GM19463 (cell line): ENCODE measurements around the gene IPO11.

Experiments used
- ATAC-seq: cut with Tn5 transposase; IDR thresholded peaks from one replicate; pipeline ENCODE4 v1.9.1; 2021; ENCODE audit warnings: mild to moderate bottlenecking, moderate library complexity; ENCODE audit not compliant: unreplicated experiment

The IPO11 gene

GRCh38 chr5:62412549-62413329, at the start of gene IPO11:
IPO11 (plus strand) TSS chr5:62412763; CDS start chr5:62437280, 24,517 bp downstream.
- peak; percentile 96 for ATAC-seq

GRCh38 chr5:62369039-62369438, 43.5 kb upstream of the IPO11 start:
- no peak for ATAC-seq

- ATAC-seq = no peak
Observed at GRCh38 chr5:62371409-62371808, 41.2 kb upstream of the IPO11 start.

- no peak for ATAC-seq
Observed at GRCh38 chr5:62372600-62372999, 40.0 kb upstream of the IPO11 start.

GRCh38 chr5:62373382-62373781, 39.2 kb upstream of the IPO11 start:
- no peak for ATAC-seq

- ATAC-seq = no peak
Observed at GRCh38 chr5:62374090-62374489, 38.5 kb upstream of the IPO11 start.

- ATAC-seq = no peak
Observed at GRCh38 chr5:62375627-62376026, 36.9 kb upstream of the IPO11 start.

GRCh38 chr5:62376064-62376463, 36.5 kb upstream of the IPO11 start:
- no peak for ATAC-seq

- no peak for ATAC-seq
Observed at GRCh38 chr5:62385131-62385530, 27.4 kb upstream of the IPO11 start.

GRCh38 chr5:62385816-62386400, 26.7 kb upstream of the IPO11 start:
- no peak for ATAC-seq

- ATAC-seq = no peak
Observed at GRCh38 chr5:62386824-62387223, 25.7 kb upstream of the IPO11 start.

- ATAC-seq = no peak
Observed at GRCh38 chr5:62395210-62395950, 17.2 kb upstream of the IPO11 start.

- peak; percentile 94 for ATAC-seq
Observed at GRCh38 chr5:62403411-62404250, 8.9 kb upstream of the IPO11 start, which contains the start of gene DIMT1. DIMT1 (minus strand) TSS chr5:62403905; CDS start chr5:62403772, 133 bp downstream.

GRCh38 chr5:62413711-62414110, 1.1 kb downstream of the IPO11 start:
- ATAC-seq = no peak

- no peak for ATAC-seq
Observed at GRCh38 chr5:62418462-62419076, 6.0 kb downstream of the IPO11 start.

GRCh38 chr5:62419609-62420008, 7.0 kb downstream of the IPO11 start:
- no peak for ATAC-seq

- no peak for ATAC-seq
Observed at GRCh38 chr5:62421414-62421813, 8.9 kb downstream of the IPO11 start.

- ATAC-seq = no peak
Observed at GRCh38 chr5:62424763-62425162, 12.2 kb downstream of the IPO11 start.

GRCh38 chr5:62431735-62432620, 19.4 kb downstream of the IPO11 start:
- ATAC-seq = no peak
